Measurements from ENCODE around the gene PCED1A.

DNA sequence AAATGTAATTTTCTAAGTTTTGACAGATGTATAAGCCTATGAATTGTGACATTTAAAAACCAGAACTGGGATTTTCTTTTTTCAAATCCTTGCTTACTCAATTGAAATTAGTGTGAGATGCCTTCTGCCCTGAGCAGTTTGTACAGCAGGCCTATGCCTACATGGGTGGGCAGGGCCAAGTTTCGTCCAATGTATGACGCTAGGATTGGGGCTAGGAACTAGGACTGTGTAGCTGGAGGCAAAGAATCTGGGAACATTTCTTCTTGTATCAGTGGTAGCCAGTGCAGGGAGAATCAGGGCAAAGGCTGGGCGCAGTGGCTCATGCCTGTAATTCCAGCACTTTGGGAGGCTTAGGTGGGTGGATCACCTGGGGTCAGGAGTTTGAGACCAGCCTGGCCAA, 28.9 kb upstream of the PCED1A start:
- TF ChIP-seq, protein P1, sequence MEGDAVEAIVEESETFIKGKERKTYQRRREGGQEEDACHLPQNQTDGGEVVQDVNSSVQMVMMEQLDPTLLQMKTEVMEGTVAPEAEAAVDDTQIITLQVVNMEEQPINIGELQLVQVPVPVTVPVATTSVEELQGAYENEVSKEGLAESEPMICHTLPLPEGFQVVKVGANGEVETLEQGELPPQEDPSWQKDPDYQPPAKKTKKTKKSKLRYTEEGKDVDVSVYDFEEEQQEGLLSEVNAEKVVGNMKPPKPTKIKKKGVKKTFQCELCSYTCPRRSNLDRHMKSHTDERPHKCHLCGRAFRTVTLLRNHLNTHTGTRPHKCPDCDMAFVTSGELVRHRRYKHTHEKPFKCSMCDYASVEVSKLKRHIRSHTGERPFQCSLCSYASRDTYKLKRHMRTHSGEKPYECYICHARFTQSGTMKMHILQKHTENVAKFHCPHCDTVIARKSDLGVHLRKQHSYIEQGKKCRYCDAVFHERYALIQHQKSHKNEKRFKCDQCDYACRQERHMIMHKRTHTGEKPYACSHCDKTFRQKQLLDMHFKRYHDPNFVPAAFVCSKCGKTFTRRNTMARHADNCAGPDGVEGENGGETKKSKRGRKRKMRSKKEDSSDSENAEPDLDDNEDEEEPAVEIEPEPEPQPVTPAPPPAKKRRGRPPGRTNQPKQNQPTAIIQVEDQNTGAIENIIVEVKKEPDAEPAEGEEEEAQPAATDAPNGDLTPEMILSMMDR (conservative IDR thresholded peaks at IDR 0.05): no peak
- TF ChIP-seq ZFX (IDR thresholded peaks at IDR 0.05): no peak
